HG02571 (cell line): ENCODE data around the gene STYK1.
"Not testable (repeated sequence)": the region's sequence is repeated elsewhere in the genome, so short reads cannot be mapped to it uniquely, and the experiment has no call there.

ENCODE experiments used
- ATAC-seq: cut with Tn5 transposase; IDR thresholded peaks from one replicate; pipeline ENCODE4 v1.9.1; 2021; ENCODE audit warnings: mild to moderate bottlenecking, moderate library complexity; ENCODE audit not compliant: unreplicated experiment

The STYK1 gene

GRCh38 chr12:10621278-10621677 lies 52.6 kb downstream of the STYK1 start:
- no peak for ATAC-seq

DNA sequence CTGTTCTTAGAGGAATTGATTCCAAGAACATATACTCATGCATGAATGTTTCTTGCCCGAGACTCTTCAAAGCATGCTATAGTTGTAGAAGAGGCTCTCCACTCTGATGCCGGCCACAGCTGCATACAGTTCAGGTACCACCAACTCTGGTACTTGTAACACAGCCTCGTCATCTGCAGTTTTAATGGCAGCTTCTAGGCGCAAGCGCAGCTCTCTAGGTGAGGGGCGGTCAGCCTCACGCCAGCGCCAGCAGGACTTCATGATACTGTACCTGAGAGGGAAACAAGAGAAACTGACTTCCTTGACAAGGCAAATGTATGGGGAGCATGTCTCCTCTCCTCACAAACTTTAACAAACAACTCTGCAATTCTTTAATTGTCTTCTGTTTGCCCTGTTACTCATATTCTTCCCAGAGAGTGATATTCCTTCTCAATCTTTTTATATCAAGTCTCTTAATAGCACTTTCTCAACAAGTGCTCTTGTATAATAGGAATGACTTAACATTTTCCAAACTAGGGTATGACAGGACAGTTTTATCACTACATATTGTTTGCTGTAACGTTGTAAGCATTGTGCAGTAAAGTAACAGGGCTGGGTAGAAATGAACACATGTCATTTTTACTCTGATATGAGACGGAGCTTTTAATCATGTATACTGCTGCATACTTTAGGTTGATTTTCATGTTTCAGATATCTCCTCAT lies 53.6 kb downstream of the STYK1 start:
- no peak for ATAC-seq

DNA sequence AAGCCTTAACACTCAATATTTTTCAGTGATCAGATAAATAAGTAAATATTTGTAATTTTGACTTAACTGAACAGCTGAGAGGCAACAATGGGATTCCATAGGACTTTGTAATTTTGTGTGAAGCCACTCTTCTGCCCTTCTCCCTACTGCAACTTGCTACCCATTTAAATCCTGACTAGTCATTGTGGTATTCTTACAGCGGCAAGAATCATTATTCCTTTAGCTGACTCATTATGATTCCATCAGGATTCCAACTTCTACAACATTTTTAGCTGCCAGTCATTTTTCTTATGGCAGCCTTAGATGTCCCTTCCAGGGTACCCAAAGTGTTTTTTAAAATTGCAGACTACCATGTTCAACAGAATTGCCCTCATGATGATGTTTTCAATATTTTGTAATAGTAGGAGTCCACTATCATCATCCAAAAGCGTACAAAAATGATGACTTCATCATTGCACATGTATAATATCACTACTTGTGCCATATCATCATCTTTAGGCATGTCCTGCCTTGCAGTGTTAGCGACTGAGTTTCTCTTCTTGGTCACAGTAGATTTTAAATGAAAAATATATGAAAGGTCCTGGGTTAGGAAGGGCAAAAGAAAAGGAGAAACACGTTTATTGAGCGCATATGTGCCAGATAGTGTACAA lies 55.4 kb downstream of the STYK1 start:
- ATAC-seq = no peak

DNA sequence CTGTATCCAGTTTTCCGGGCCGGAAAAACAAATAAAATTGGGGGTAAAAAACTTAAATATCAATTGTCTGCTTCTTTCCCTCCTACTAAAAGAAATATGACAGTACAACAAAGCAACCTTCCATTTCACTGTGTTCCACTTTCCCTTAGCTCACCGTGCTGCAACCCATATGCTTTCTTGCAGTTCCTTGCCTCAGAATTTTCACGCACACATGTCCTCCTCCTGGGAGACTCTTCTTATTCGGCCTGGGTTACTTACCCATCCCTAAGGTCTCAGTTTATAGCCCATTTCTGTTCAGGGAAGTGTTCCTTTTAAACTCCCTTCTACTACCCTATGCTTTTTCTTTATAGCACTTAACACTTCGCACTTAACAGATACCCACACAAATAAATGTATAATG lies 56.0 kb downstream of the STYK1 start:
- no peak for ATAC-seq

GRCh38 chr12:10615532-10615931 lies 58.3 kb downstream of the STYK1 start:
- ATAC-seq = no peak

DNA sequence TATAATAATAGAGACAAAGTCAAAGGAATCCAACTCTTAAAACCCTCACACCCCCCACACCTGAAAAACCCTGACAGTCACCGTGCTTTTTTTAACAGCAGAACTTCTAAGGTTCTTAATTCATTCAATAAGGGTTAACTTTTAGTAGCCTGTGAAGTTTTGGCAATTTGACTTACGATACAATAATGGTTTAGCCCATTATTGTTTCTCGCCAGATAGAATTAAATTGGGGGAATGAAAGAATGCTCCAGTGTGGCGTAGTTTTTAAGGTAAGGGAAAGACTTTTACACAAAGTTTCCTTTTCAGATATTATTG lies 59.8 kb downstream of the STYK1 start:
- ATAC-seq = no peak

DNA sequence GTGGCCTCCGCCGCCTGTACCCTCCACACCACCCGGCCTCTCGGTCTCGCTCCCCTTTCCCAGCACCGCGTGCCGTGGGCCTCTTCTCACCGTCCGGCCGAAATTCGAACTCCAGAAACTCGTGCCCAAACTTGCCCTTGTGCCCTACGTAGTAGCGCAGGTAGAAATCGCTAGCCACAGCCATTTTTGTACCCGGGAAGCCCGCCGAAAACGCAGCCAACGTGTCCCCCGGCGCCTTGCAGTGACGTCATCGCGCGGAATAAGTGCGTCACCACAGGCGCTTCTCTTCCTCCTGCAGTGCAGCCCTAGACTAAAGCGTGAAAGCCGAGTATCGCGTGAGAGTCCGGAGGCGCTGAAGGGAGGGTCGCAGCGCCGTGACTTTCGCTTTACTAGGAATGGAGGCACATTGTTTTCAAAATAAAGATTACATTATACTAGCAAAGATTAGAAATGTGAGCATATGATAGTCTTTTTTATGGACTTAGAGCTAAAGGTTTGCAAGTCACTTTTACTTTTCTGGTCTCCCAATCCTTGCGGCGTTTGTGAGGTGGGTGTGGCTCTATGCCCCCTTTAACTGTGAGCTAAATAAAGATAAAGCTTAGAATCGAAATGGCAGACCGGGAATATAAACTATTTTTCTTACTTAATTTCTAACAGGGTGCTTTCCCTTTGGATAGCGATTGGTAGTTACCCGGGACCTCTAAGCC lies 60.4 kb downstream of the STYK1 start, which contains the start of gene MAGOHB:
TSS of gene MAGOHB (minus strand) at position 261 of the 707 bp plus-strand sequence. CDS start at position 184, 77 bp downstream.
- peak; percentile 94 for ATAC-seq

- ATAC-seq = peak; percentile 9
Measured at GRCh38 chr12:10612984-10613348, 60.9 kb downstream of the STYK1 start.

DNA sequence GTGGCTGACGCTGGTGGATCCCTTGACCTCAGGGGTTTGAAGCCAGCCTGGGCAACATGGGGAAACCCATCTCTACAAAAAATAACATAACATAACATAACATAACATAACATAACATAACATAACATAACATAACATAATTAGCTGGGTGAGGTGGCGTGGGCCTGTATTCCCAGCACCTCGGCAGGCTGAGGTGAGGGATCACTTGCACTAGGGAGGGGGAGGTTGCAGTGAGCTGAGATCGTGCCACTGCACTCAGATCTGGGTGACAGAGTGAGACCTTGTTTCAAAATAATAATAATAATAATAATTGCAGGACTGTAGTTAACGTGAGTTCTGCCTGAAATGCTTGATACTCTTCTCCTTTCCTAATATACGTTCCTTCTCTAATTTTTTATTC lies 61.7 kb downstream of the STYK1 start:
- ATAC-seq = no peak

GRCh38 chr12:10611258-10611657 lies 62.6 kb downstream of the STYK1 start:
- not testable (repeated sequence) for ATAC-seq

DNA sequence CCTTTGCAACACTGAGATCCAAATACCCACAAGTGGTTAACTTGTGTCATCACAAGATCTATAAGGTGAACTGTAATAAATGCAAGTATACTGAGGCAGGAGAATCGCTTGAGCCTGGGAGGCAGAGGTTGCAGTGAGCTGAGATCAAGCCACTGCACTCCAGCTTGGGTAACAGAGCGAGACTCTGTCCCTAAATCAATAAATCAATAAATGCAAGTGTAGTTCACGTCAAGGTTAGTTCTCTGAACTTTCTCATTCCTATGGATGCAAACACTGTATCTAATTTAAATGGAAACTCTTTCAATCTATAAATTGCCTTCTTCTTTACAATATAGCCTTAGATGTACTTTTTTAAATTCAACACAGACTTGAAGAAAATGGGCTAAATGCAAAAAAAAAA lies 63.7 kb downstream of the STYK1 start:
- no peak for ATAC-seq

DNA sequence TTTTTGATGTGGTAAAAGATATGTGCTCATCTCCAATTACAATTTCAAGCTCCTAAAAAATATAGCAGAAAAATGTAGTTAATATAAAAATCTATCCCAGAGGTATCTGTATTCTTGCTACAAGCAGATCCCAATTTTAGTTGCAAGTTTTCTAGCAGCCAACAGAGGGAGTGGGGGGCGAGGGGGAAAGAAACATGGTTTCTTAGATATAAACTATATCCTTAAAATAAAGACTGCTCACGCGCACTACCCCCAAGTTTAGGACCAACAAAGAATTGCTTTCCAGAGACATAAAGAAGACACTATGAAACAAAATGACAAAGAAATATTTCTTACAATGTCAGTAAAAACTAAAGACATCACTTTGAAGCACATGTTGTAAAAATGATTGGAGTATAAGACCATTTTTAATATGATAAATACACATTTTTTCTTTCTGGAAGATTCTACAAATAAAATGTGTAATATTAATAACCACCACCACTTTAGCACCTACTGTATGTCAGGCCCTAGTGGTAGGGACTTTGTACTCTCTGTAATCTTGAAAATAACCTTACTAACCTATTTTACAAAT lies 65.9 kb downstream of the STYK1 start:
- ATAC-seq = no peak

GRCh38 chr12:10601860-10602259 lies 72.0 kb downstream of the STYK1 start:
- ATAC-seq = no peak

DNA sequence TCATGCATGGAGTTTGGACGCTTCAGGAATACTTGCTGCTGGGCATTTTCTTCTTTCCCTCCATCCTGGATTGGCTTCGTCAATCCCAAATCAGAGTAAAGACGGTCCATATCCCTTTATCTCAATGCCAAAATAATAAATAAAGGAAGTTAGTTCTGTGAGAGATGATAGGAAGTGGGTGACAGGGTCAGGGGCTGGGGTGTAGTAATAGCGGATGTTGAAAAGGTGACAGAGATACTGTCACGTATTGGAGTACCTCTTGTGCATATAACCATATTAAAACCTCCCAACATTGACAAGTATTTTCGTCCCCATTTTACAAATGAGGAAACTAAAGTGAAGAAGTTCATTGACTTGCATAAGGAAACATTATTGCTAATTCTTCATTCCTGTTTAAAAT lies 72.9 kb downstream of the STYK1 start:
- no peak for ATAC-seq

- ATAC-seq = no peak
Measured at GRCh38 chr12:10595881-10596280, 78.0 kb downstream of the STYK1 start.

DNA sequence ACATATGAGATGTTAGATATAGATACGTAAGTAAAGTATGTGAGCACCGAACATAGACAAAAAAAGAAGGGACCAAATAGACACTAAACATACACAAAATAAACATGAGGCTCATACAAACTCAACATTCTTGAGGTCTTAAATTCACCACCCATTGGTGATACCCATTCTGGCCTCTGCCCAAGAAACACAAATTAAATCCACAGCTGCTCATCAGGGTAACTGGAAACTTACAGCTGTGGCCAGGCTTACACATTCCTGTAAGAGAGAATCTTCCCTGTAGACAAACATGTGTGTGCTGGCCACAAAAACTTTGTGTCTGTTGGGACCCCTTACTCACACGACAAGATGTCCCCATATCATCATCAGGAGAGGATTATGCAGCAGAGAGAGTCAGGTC lies 82.9 kb downstream of the STYK1 start:
- no peak for ATAC-seq

DNA sequence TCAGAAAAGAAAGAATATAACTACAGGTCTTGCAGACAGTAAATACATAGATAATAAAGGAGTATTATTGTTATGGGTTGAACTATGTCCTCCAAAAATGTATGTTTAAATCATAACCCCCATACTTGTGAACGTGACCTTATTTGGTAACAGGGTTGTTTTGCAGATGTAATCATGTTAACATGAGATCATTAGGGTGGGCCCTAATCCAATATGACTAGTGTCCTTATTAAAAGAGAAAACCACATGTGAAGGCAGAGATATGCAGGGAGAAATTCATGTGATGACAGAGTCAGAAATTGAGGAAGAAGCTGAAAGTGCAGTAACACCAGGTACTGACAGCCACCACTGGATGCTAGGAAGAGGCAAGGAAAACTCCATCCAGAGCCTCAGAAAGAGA lies 89.4 kb downstream of the STYK1 start:
- ATAC-seq = no peak

DNA sequence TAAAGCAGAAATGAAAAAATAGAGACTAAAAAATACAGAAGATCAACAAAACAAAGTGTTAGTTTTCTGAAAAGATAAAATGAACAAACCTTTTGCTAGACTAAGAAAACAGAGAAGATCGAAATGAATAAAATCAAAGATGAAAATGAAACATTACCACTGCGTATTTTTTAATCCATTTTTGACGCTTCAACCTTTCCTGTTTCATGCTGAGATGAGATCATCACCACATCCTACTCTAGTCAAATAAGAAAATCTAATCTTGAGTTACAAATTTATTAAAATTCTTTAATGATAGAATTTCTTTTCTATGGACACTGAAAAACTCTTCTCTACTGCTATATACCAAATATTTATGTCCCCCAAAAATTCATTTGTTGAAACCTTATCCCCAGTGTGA lies 91.1 kb downstream of the STYK1 start:
- no peak for ATAC-seq

GRCh38 chr12:10582133-10582532 lies 91.7 kb downstream of the STYK1 start:
- not testable (repeated sequence) for ATAC-seq

GRCh38 chr12:10574307-10574706 lies 99.5 kb downstream of the STYK1 start:
- no peak for ATAC-seq

DNA sequence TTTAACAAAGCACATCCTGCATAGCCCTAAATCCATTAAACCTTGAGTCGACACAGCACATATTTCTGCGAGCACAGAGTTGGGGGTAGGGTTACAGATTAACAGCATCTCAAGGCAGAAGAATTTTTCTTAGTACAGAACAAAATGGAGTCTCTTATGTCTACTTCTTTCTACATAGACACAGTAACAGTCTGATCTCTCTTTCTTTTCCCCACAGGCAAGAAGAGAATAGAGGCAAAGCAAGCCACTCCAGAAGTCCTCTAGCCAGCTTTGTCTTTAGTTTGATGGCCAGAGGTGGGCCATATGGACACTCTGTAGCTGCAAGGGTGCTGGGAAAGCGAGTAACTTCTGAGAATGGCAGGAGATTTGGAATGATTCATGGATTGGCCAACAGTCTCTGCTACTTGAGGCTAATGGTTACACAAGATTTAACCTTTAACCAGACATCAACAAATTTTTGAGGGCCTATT lies 101.8 kb downstream of the STYK1 start:
- not testable (repeated sequence) for ATAC-seq

- ATAC-seq = no peak
Measured at GRCh38 chr12:10571141-10571540, 102.7 kb downstream of the STYK1 start.
